ENCODE data around the gene PGAP3. TPM values are rescaled to one million over a fixed set of nuclear protein-coding genes. Genes with fewer than 3 reads are reported as not detected.

PGAP3 gene
- total and polyA plus RNA-seq, 3 donors from 2014 or later: 21.1 to 37.4 (median 28.6) TPM

DNA sequence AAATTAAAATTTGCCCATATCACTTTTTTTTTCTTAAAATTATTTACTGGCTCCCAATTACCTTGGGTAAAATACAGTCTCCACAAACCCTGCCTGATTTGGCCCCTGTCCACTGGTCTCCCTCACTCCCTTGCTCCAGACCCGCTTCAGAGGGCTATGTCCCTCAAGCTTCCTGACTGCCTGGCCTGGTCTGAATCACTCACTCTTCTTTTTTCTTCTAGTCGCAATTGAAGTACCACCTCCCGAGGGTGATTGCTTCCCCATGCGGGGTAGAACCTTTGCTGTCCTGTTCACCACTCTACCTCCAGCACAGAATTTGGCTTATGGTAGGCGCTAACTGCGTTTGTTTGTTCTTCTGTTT is 598 bp upstream of the PGAP3 start:
- no peak for TF ChIP-seq POLR2A (IDR thresholded peaks at IDR 0.05)
- TF ChIP-seq, protein P1, sequence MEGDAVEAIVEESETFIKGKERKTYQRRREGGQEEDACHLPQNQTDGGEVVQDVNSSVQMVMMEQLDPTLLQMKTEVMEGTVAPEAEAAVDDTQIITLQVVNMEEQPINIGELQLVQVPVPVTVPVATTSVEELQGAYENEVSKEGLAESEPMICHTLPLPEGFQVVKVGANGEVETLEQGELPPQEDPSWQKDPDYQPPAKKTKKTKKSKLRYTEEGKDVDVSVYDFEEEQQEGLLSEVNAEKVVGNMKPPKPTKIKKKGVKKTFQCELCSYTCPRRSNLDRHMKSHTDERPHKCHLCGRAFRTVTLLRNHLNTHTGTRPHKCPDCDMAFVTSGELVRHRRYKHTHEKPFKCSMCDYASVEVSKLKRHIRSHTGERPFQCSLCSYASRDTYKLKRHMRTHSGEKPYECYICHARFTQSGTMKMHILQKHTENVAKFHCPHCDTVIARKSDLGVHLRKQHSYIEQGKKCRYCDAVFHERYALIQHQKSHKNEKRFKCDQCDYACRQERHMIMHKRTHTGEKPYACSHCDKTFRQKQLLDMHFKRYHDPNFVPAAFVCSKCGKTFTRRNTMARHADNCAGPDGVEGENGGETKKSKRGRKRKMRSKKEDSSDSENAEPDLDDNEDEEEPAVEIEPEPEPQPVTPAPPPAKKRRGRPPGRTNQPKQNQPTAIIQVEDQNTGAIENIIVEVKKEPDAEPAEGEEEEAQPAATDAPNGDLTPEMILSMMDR (IDR thresholded peaks at IDR 0.05): no peak
- H3K27ac ChIP-seq: peak overlapping the region; percentile 84 to 96
- no peak for DNase-seq
- H3K36me3 ChIP-seq (ENCODE audit: low read depth, missing control alignments): no peaks in the 10 kb centered on the region
- WGBS, 2 donors: 12 to 13% methylated on average over 6 of the region's 6 CpGs
- peaks cover 5% of the 10 kb centered on the region for H3K4me1 ChIP-seq
- intact Hi-C loops (cut with DNase I; ENCODE audit: low total_unique reads): no loop called here
- no peaks in the 10 kb centered on the region for H3K9me3 ChIP-seq
- no peaks in the 10 kb centered on the region for H3K27me3 ChIP-seq
- H3K4me3 ChIP-seq: peak overlapping the region; percentile 61 to 88

DNA sequence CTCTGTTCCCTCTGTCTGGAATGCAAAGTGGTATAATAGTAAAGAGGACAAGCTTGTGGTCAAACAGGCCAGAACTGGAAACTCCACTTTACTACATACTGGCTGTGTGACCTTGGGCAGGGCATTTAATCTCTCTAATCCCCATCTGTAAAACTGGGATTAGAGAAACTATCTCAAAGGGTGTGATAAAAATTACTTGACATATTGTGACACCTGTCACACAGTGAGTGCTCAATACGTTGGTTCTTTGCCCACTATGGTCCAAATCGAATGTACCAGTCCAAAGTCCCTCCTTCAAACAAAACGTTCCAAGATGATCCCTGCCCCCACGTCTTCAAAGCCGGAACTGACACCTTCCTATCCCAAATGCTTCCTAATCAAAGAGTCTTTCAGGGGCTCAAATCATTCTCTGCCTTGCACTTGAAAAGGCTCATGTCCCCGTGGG is 734 bp downstream of the PGAP3 start:
- Histone ChIP-seq H3K4me3 (peak overlapping the region; percentile 61 to 88), H3K27ac (peak overlapping the region; percentile 84 to 96), H3K4me1 (peaks cover 5% of the 10 kb centered on the region), H3K9me3 (no peaks in the 10 kb centered on the region), H3K36me3 (ENCODE audit: low read depth, missing control alignments) (no peaks in the 10 kb centered on the region), H3K27me3 (no peaks in the 10 kb centered on the region)
- TF ChIP-seq, protein P1 (IDR thresholded peaks at IDR 0.05): no peak
- no peak for TF ChIP-seq POLR2A (IDR thresholded peaks at IDR 0.05)
- DNase-seq: no peak
- intact Hi-C loops (cut with DNase I; ENCODE audit: low total_unique reads): no loop called here
- 29 to 46% methylated on average over 6 of the region's 6 CpGs for WGBS, 2 donors

DNA sequence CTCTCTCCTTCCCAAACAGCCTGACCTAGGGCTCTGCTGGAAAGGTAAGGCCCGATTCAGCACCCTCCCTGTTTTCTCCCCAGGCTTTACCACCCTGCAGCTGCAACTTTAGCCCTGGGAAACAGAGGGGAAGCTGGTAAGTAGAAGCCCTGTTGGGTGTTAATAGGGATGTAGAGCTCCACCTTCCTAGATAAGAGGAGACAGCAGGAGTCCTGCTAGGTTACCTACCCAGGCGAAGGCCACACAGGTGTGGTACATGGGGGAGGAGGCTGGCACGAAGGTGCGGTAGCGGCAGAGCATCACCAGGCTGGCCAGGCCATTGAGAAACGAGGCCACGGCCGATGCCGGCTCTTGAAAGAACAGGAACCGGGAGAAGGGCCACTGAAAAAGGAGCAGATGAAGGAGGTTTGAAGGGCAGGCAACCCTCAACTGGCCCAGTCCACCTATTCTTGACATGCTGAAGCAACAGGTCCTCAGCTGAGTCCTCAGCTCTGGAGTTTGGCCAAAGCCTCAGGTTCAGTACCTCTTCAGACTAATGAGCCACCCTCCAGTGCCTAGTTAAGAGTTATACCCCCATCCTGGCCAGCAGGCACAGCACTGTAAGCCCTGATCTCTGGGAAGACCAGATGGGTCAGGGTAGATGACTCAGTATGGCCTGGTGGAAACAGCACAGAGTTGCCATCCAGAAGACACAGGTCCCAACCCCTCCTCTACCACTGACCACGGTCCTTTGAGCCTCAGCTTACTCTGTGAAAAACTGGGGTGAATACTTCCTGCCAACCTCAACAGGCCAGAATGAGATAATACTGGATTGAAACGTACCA is 3.3 kb downstream of the PGAP3 start:
- no peak overlapping the region for H3K4me3 ChIP-seq
- no peaks in the 10 kb centered on the region for H3K9me3 ChIP-seq
- TF ChIP-seq, protein P1 (IDR thresholded peaks at IDR 0.05): no peak
- TF ChIP-seq POLR2A (IDR thresholded peaks at IDR 0.05): no peak
- WGBS, 2 donors: 92 to 95% methylated on average over 12 of the region's 12 CpGs
- H3K27me3 ChIP-seq: no peaks in the 10 kb centered on the region
- peaks cover 5% of the 10 kb centered on the region for H3K4me1 ChIP-seq
- DNase-seq: no peak
- no peaks in the 10 kb centered on the region for H3K36me3 ChIP-seq (ENCODE audit: low read depth, missing control alignments)
- intact Hi-C loops (cut with DNase I; ENCODE audit: low total_unique reads): no loop called here
- H3K27ac ChIP-seq: no peak overlapping the region

DNA sequence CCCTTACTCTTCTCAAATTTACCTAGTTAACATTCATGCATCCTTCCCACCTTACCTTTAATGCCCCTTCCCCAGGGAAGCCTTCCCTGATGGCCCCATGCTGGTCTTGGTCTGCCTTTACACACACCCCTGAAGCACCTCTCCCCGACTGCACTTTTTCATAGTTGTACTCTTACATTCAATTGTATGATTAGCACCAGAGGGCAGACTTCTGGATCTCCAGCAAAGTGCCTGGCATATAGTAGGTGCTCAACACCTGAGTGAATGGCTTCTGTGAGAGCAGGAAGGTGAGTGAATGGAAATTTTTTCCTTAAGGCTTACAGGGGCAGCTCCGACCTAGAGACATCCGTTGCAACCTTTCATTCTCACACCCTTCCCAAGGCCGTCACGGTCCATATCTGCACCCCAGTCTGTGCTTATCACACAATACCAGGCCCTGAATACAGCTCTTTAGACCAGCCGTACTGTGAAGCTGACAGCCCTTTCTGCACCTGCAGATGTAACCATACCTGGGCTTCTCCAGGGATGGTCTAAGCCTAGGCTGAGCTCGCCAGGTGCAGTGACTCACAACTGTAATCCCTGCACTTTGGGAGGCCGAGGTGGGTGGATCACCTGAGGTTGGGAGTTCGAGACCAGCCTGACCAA is 4.4 kb downstream of the PGAP3 start:
- Histone ChIP-seq H3K4me3 (no peak overlapping the region), H3K27ac (no peak overlapping the region), H3K4me1 (peaks cover under 1% of the 10 kb centered on the region), H3K36me3 (ENCODE audit: low read depth, missing control alignments) (no peaks in the 10 kb centered on the region), H3K27me3 (no peaks in the 10 kb centered on the region), H3K9me3 (no peaks in the 10 kb centered on the region)
- no peak for DNase-seq
- 89% methylated on average over 8 to 9 of the region's 9 CpGs for WGBS, 2 donors
- no peak for TF ChIP-seq POLR2A (IDR thresholded peaks at IDR 0.05)
- intact Hi-C loops (cut with DNase I; ENCODE audit: low total_unique reads): no loop called here

DNA sequence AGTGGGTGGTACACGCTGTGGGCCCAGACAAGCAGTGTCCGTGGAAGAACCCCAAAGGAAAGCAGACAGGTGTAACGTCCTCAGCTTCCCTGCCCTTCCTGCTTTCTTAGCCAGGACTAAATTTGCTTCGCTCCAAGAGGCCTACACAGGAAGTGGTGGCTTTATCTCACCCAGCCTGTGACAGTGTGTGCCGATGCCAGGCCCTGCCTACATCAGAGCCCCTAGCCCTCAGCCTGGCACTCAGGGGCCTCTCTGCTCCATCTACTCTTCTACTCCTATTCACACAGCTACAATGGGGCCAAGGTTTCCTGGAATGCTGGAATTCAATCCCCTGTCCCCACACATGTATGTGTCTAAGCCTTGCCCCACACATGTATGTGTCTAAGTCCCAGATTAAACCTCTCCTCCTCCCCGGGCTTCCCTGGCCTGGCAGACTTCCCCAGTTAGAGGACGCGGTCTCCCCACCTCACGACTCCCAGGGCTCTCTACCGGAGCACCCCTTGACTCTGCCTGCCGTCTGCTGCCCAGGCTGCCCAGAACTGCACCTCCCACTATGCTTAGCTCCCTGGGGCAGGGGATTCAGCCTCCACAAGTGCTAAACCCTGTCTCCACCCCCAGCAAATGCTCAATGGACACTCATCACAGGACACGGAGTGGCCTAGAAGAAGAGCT is 8.2 kb downstream of the PGAP3 start:
- Histone ChIP-seq H3K36me3 (ENCODE audit: low read depth, missing control alignments) (no peaks in the 10 kb centered on the region), H3K4me1 (no peaks in the 10 kb centered on the region), H3K4me3 (no peak overlapping the region), H3K27ac (no peak overlapping the region), H3K9me3 (no peaks in the 10 kb centered on the region), H3K27me3 (no peaks in the 10 kb centered on the region)
- no peak for DNase-seq
- intact Hi-C loops (cut with DNase I; ENCODE audit: low total_unique reads): no loop called here
- WGBS, 2 donors: 79 to 83% methylated on average over 9 to 12 of the region's 12 CpGs
- TF ChIP-seq POLR2A (IDR thresholded peaks at IDR 0.05): no peak
- TF ChIP-seq, protein P1 (IDR thresholded peaks at IDR 0.05): no peak
